NCI-H2029 (cell line): ENCODE measurements around the gene MAGI3.
A peak's percentile ranks its signal among the peaks of the same experiment; 100 is the strongest.
"Not testable (repeated sequence)": the region's sequence is repeated elsewhere in the genome, so short reads cannot be mapped to it uniquely, and the experiment has no call there.

Source experiments
- DNase-seq: peaks from one replicate; lab custom pipeline; 2025; lab: John Stamatoyannopoulos, UW

The MAGI3 gene

DNA sequence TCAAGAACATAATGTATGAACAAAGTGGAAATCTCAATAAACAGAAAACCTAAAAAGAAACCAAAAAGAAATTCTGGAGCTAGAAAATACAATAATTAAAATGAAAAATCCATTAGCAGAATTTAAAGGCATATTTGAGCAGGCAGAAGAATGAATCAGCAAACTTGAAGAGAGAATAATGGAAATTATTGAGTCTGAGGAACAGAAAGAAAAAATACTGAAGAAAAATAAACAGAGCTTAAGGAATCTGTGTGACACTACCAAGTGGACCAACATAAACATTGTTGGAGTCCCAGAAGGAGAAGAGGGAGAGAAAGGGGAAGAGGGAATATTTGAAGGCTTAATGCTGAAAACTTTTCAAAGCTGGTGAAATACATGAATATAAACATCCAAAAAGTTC lies 54.5 kb downstream of the MAGI3 start:
- no peak for DNase-seq

- DNase-seq, result no peak
Measured at GRCh38 chr1:113451710-113452109, 61.4 kb downstream of the MAGI3 start.

GRCh38 chr1:113452921-113453770 lies 62.8 kb downstream of the MAGI3 start:
- peak; percentile 80 for DNase-seq

DNA sequence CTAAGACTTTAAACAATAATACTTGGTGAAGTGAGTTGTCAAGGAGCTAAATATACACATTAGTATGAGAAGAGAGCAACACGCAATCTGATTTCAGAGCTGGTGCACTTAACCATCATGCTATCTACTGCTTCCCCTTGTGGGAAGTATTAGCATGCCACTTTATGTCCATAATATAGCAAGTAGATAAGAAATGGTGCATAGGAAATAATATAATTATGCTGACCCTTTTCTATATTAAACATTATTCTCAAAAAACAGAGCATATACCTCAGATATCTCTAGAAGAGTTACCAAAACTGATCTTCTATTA lies 63.4 kb downstream of the MAGI3 start:
- DNase-seq, result no peak

GRCh38 chr1:113455374-113455773 lies 65.1 kb downstream of the MAGI3 start:
- no peak for DNase-seq

- no peak for DNase-seq
Measured at GRCh38 chr1:113456967-113457366, 66.7 kb downstream of the MAGI3 start.

DNA sequence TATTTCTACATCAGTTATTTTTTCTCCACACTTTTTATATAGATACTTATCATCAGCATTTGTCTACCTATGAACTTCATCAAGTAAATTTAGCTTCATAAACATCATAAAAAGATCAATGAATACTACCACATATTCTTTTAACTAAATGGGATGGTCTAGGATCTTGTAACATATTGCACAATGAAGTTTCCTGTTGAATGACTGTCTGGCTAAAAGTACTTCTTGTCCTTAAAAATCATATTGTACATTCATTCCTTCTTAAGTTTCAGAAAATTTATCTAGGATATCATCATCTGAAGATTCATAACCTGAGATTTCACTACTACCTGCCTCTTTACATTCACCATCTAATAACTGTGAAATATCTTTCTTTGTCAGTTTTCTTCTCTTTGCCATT lies 69.0 kb downstream of the MAGI3 start:
- DNase-seq, result no peak

GRCh38 chr1:113467991-113468390 lies 77.7 kb downstream of the MAGI3 start:
- no peak for DNase-seq

DNA sequence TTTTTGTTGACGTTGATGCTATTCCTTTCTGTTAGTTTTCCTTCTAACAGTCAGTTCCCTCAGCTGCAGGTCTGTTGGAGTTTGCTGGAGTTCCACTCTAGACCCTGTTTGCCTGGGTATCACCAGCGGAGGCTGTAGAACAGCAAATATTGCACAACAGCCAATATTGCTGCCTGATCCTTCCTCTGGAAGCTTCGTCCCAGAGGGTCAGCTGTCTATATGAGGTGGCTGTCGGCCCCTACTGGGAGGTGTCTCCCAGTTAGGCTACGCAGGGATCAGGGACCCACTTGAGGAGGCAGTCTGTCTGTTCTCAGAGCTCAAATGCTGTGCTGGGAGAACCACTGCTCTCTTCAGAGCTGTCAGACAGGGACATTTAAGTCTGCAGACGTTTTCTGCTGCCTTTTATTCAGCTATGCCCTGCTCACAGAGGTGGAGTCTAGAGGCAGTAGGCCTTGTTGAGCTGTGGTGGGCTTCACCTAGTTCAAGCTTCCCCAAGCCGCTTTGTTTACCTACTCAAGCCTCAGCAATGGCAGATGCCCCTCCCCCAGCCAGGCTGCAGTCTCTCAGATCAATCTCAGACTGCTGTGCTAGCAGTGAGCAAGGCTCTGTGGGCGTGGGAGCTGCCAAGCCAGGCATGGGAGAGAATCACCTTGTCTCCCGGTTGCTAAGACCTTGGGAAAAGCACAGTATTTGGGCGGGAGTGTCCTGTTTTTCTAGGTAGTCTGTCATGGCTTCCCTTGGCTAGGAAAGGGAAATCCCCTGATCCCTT lies 88.3 kb downstream of the MAGI3 start:
- DNase-seq, result not testable (repeated sequence)

GRCh38 chr1:113479713-113480676 lies 89.7 kb downstream of the MAGI3 start:
- no peak for DNase-seq

DNA sequence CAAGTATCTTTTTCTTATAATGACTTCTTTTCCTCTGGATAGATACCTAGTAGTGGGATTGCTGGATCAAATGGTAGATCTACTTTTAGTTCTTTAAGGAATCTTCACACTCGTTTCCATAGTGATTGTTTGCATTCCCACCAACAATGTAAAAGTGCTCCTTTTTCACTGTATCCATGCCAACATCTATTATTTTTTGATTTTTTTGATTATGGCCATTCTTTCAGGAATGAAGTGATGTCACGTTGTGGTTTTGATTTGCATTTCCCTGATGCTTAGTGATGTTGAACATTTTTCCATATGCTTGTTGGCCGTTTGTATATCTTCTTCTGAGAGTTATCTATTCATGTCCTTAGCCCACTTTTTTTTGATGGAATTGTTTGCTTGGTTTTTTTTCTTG lies 94.8 kb downstream of the MAGI3 start:
- DNase-seq, result not testable (repeated sequence)

GRCh38 chr1:113488576-113489177 lies 98.4 kb downstream of the MAGI3 start:
- DNase-seq, result no peak

DNA sequence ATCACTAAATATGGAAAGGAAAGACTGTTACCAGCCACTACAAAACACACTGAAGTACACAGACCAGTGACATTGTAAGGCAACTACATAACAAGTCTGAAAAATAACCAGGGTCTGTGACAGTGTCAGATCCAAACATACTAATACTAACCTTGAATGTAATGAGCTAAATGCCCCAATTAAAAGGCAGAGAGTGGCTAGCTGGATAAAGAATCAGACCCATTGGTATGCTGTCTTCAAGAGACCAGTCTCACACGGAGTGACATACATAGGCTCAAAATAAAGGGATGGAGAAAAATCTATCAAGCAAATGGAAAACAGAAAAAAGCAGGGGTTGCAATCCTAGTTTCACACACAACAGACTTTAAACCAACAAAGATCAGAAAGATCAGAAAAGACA lies 100.1 kb downstream of the MAGI3 start:
- DNase-seq, result no peak

DNA sequence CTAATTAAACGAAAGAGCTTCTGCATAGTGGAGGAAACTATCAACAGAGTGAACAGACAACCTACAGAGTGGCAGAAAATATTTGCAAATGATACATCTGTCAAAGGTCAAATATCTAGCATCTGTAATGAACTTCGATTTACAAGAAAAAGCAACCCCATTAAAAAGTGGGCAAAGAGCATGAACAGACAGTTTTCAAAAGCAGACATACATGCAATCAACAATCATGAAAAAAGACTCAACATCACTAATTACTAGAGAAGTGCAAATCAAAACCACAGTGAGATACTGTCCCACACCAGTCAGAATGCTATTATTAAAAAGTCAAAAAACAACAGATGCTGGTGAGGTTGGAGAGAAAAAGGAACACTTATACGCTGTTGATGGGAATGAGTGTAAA lies 103.2 kb downstream of the MAGI3 start:
- DNase-seq, result no peak

- DNase-seq, result no peak
Measured at GRCh38 chr1:113505357-113505756, 115.0 kb downstream of the MAGI3 start.

GRCh38 chr1:113507552-113508214 lies 117.4 kb downstream of the MAGI3 start:
- no peak for DNase-seq

GRCh38 chr1:113508364-113509164 lies 118.2 kb downstream of the MAGI3 start:
- DNase-seq, result no peak

- not testable (repeated sequence) for DNase-seq
Measured at GRCh38 chr1:113509766-113510165, 119.5 kb downstream of the MAGI3 start.

DNA sequence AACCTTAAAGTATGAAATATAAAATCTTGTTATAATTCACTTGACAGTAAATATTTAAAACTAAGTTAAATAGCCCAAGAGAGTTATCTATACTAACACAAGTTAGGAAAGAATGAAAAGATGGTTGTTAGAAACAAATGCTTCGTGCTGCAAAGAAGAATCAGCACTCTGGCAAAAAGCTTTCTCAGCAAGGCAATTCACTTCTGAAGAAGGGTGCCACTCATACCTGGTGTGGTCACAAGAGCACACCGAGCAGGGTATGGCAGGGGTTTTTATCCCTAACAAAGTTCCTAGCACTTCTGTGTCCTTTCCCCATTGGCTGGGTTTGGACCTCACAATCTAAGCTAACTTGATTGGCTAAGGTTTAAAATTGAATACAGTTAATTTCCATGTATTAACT lies 121.0 kb downstream of the MAGI3 start:
- no peak for DNase-seq

- DNase-seq, result no peak
Measured at GRCh38 chr1:113515498-113515897, 125.2 kb downstream of the MAGI3 start.
